ENCODE measurements around the gene RPL29.
"Not testable (repeated sequence)": the region's sequence is repeated elsewhere in the genome, so short reads cannot be mapped to it uniquely, and the experiment has no call there.

The RPL29 gene
- 371 to 691 (median 520) reads per million in 4 donors for total RNA-seq

GRCh38 chr3:51995346-51996163 is at the start of gene RPL29:
RPL29 (minus strand) TSS chr3:51995895; CDS start chr3:51995461, 434 bp downstream.
- peak; percentile 79 to 95 (median 86) for DNase-seq

GRCh38 chr3:52044869-52045619 is 49.3 kb upstream of the RPL29 start:
- no peak for DNase-seq

- DNase-seq: no peak
These were observed 48.1 kb upstream of the RPL29 start for GRCh38 chr3:52043750-52044149.

GRCh38 chr3:52043039-52043438 is 47.3 kb upstream of the RPL29 start:
- not testable (repeated sequence) for DNase-seq

- no peak for DNase-seq
These were observed 45.5 kb upstream of the RPL29 start for GRCh38 chr3:52041118-52041731.

GRCh38 chr3:52040600-52040999 is 44.9 kb upstream of the RPL29 start:
- no peak for DNase-seq

- no peak for DNase-seq
These were observed 44.2 kb upstream of the RPL29 start for GRCh38 chr3:52039846-52040245.

- no peak for DNase-seq
These were observed 43.7 kb upstream of the RPL29 start for GRCh38 chr3:52039426-52039825.

- DNase-seq: no peak
These were observed 42.5 kb upstream of the RPL29 start for GRCh38 chr3:52038227-52038626.

GRCh38 chr3:52037291-52037690 is 41.6 kb upstream of the RPL29 start:
- no peak for DNase-seq

- DNase-seq: peak in 1 of 5 donors; percentile 16
These were observed 41.1 kb upstream of the RPL29 start for GRCh38 chr3:52036829-52037228.

- no peak for DNase-seq
These were observed 40.6 kb upstream of the RPL29 start for GRCh38 chr3:52036222-52036694.

GRCh38 chr3:52034651-52035050 is 39.0 kb upstream of the RPL29 start:
- no peak for DNase-seq

- DNase-seq: no peak
These were observed 38.5 kb upstream of the RPL29 start for GRCh38 chr3:52034212-52034611.

GRCh38 chr3:52033748-52034147 is 38.1 kb upstream of the RPL29 start:
- not testable (repeated sequence) for DNase-seq

- no peak for DNase-seq
These were observed 37.2 kb upstream of the RPL29 start for GRCh38 chr3:52032702-52033408.

GRCh38 chr3:52031896-52032295 is 36.2 kb upstream of the RPL29 start:
- DNase-seq: no peak

- DNase-seq: no peak
These were observed 35.1 kb upstream of the RPL29 start for GRCh38 chr3:52030714-52031310.

- DNase-seq: no peak
These were observed 33.8 kb upstream of the RPL29 start for GRCh38 chr3:52029535-52029934.

- DNase-seq: no peak
These were observed 33.4 kb upstream of the RPL29 start for GRCh38 chr3:52029053-52029452.

- no peak for DNase-seq
These were observed 32.9 kb upstream of the RPL29 start for GRCh38 chr3:52028572-52028971.

- no peak for DNase-seq
These were observed 30.3 kb upstream of the RPL29 start for GRCh38 chr3:52026041-52026440.
